HCT116 (cell line): ENCODE measurements around the gene FCHO2. TPM values are rescaled to one million over a fixed set of nuclear protein-coding genes. Genes with fewer than 3 reads are reported as not detected.

Experiments
- ATAC-seq: fragments of 200-7000 bp; cut with Tn5 transposase; 2 replicates; pipeline ENCODE4 v1.9.1; 2020; ENCODE audit warnings: mild to moderate bottlenecking, moderate library complexity
- BruUV-seq: library from RNA; stranded (reverse); fragments of 400-500 nt; replicated peaks from 2 replicates; lab custom pipeline; 2021; lab: Mats Ljungman, UMichigan
- CTCF ChIA-PET: fragments of 300-600 bp; sonication (Branson Sonifier 250); formaldehyde crosslinking; loops from one replicate; lab custom pipeline; 2021; ENCODE audit warnings: antibody characterized with exemption; lab: Charles Lee
- POLR2A ChIA-PET: fragments of 300-600, 350-600 bp; sonication (Branson Sonifier 250); formaldehyde crosslinking; loops from one replicate; lab custom pipeline; 2021; ENCODE audit warnings: antibody characterized with exemption; lab: Charles Lee
- RAD21 ChIA-PET, 2 experiments: fragments of 300-600 bp; sonication (Branson Sonifier 250); formaldehyde crosslinking; loops; one replicate each; lab custom pipeline; 2023; ENCODE audit warnings: low total read pairs in 2 of 2; ENCODE audit not compliant: uncharacterized antibody in 2 of 2, unreplicated experiment in 2 of 2, low non-redundant PET in 1 of 2; lab: Charles Lee
- DNase-seq: peaks from one replicate; pipeline ENCODE4 v3.0.0-alpha.2; 2010; ENCODE audit warnings: low read depth, low spot score
- H2AFZ ChIP-seq: fragments of 200-600 bp; shearing (Covaris generic), sonication (generic); 2 replicates; pipeline ENCODE4 v1.6.1; 2017; ENCODE audit warnings: low read depth, mixed run types, mixed read lengths, antibody characterized with exemption, low read length; ENCODE audit not compliant: poor library complexity, severe bottlenecking
- H3K27ac ChIP-seq: 2 replicates; pipeline ENCODE4 v1.5.1; 2012; ENCODE audit warnings: low read depth, low read length
- H3K27me3 ChIP-seq: fragments of 200-600 bp; sonication (generic); 2 replicates; pipeline ENCODE4 v1.6.1; 2016; ENCODE audit warnings: mixed run types, low read length, mixed read lengths; ENCODE audit not compliant: insufficient read depth
- H3K36me3 ChIP-seq, 2 experiments: fragments of 200-500 bp in 1 of 2; fragments of 200-600 bp in 1 of 2; sonication (Bioruptor generic) in 1 of 2; sonication (generic) in 1 of 2; 2 replicates each; pipeline versions ENCODE4 v1.5.1 to v1.6.1; 2014 to 2016; ENCODE audit warnings: low read length in 2 of 2, inconsistent platforms in 1 of 2, mixed read lengths in 1 of 2, mixed run types in 1 of 2; ENCODE audit not compliant: insufficient read depth in 2 of 2, control insufficient read depth in 1 of 2
- H3K4me1 ChIP-seq, 2 experiments: fragments of 200-600 bp in 1 of 2; sonication (generic) in 1 of 2; 2 replicates each; pipeline versions ENCODE4 v1.5.1 to v1.6.1; 2012 to 2017; ENCODE audit warnings: low read length in 2 of 2, inconsistent platforms in 1 of 2, mild to moderate bottlenecking in 1 of 2, mixed read lengths in 1 of 2, mixed run types in 1 of 2, moderate library complexity in 1 of 2; ENCODE audit not compliant: insufficient read depth in 2 of 2, control insufficient read depth in 1 of 2
- H3K4me2 ChIP-seq: fragments of 200-600 bp; sonication (generic); 2 replicates; pipeline ENCODE4 v1.6.1; 2017; ENCODE audit warnings: mixed run types, low read length, mixed read lengths
- H3K4me3 ChIP-seq, 2 experiments: fragments of 200-600 bp in 1 of 2; sonication (generic) in 1 of 2; replicated peaks in 1 of 2; 2 replicates each; pipeline ENCODE4 v1.5.1; 2011 to 2016; ENCODE audit warnings: low read length in 2 of 2, control low read depth in 1 of 2, low read depth in 1 of 2, mild to moderate bottlenecking in 1 of 2, mixed read lengths in 1 of 2, mixed run types in 1 of 2
- H3K79me2 ChIP-seq: fragments of 200-600 bp; sonication (generic); 2 replicates; pipeline ENCODE4 v1.6.1; 2017; ENCODE audit warnings: mild to moderate bottlenecking, mixed run types, low read length, moderate library complexity, mixed read lengths; ENCODE audit not compliant: insufficient read depth
- H3K9ac ChIP-seq: fragments of 200-600 bp; sonication (generic); 2 replicates; pipeline ENCODE4 v1.6.1; 2016; ENCODE audit warnings: low read length, mixed read lengths
- H3K9me2 ChIP-seq: fragments of 200-600 bp; sonication (generic), shearing (Covaris generic); 2 replicates; pipeline ENCODE4 v1.6.1; 2017; ENCODE audit warnings: mixed run types, mild to moderate bottlenecking, moderate library complexity; ENCODE audit not compliant: insufficient read depth
- H3K9me3 ChIP-seq, 2 experiments: fragments of 200-500 bp in 1 of 2; fragments of 200-600 bp in 1 of 2; sonication (Bioruptor generic) in 1 of 2; sonication (generic) in 1 of 2; 2 replicates each; pipeline ENCODE4 v1.6.1; 2014 to 2017; ENCODE audit warnings: low read length in 2 of 2, mixed read lengths in 2 of 2, inconsistent platforms in 1 of 2, low read depth in 1 of 2, mild to moderate bottlenecking in 1 of 2, mixed run types in 1 of 2, moderate library complexity in 1 of 2; ENCODE audit not compliant: control insufficient read depth in 1 of 2, insufficient read depth in 1 of 2
- H4K20me1 ChIP-seq: fragments of 200-600 bp; sonication (generic), shearing (Covaris generic); 2 replicates; pipeline ENCODE4 v1.6.1; 2017; ENCODE audit warnings: mixed run types, mild to moderate bottlenecking, moderate library complexity; ENCODE audit not compliant: insufficient read depth
- CBX3 ChIP-seq: IDR thresholded peaks from 2 replicates; pipeline ENCODE4 v1.6.1; 2012; ENCODE audit warnings: low read depth
- CEBPB ChIP-seq: IDR thresholded peaks from 2 replicates; pipeline ENCODE4 v1.6.1; 2012; ENCODE audit warnings: low read depth
- EGR1 ChIP-seq: IDR thresholded peaks from 2 replicates; pipeline ENCODE4 v1.6.1; 2012; ENCODE audit warnings: low read depth
- EZH2 ChIP-seq: fragments of 200-600 bp; sonication (generic); IDR thresholded peaks from 2 replicates; pipeline ENCODE4 v1.6.1; 2017; ENCODE audit warnings: antibody characterized with exemption, mixed run types
- JUND ChIP-seq: IDR thresholded peaks from 2 replicates; pipeline ENCODE4 v1.6.1; 2012
- POLR2A ChIP-seq: IDR thresholded peaks from 2 replicates; pipeline ENCODE4 v1.7.0; 2011; ENCODE audit warnings: borderline replicate concordance; ENCODE audit not compliant: insufficient read depth, insufficient read length; ENCODE audit errors: extremely low read depth
- POLR2AphosphoS5 ChIP-seq: IDR thresholded peaks from 2 replicates; pipeline ENCODE4 v1.6.1; 2011; ENCODE audit warnings: mild to moderate bottlenecking, low read depth, low read length, moderate library complexity
- RAD21 ChIP-seq: IDR thresholded peaks from 2 replicates; pipeline ENCODE4 v1.6.1; 2012; ENCODE audit warnings: low read depth, mild to moderate bottlenecking
- SRF ChIP-seq: IDR thresholded peaks from 2 replicates; pipeline ENCODE4 v1.6.1; 2012; ENCODE audit warnings: low read depth
- TCF7L2 ChIP-seq: IDR thresholded peaks from 2 replicates; pipeline ENCODE4 v1.7.0; 2011; ENCODE audit warnings: borderline replicate concordance, inconsistent platforms; ENCODE audit not compliant: insufficient read depth, insufficient read length; ENCODE audit errors: extremely low read depth
- ZBTB33 ChIP-seq: IDR thresholded peaks from 2 replicates; pipeline ENCODE4 v1.6.1; 2011; ENCODE audit warnings: mild to moderate bottlenecking, low read length, moderate library complexity; ENCODE audit not compliant: insufficient replicate concordance; ENCODE audit errors: extremely low read depth
- ZFX ChIP-seq: fragments of 450-650 bp; IDR thresholded peaks from 2 replicates; pipeline ENCODE4 v1.6.1; 2017
- ZNF274 ChIP-seq: fragments of 200-500 bp; sonication (Bioruptor generic); IDR thresholded peaks from 2 replicates; pipeline ENCODE4 v1.6.1; 2014; ENCODE audit warnings: mild to moderate bottlenecking, low read depth, low read length, inconsistent platforms
- intact Hi-C: fragments of 100-400 bp; cut with micrococcal nuclease; formaldehyde crosslinking; loops from 2 replicates; pipeline ENCODE4 v1.10.0; 2022
- total RNA-seq: library from RNA; stranded (reverse); gene quantifications from one replicate; pipeline ENCODE4 v1.2.1, GENCODE V29; 2021; ENCODE audit not compliant: unreplicated experiment
- TF ChIP-seq, protein P1 (sequence below): IDR thresholded peaks from 2 replicates; pipeline ENCODE4 v1.6.1; 2012; ENCODE audit warnings: low read depth

FCHO2 gene
- total RNA-seq, 1 experiment from 2014 or later, result 18.7 TPM

- RAD21 ChIA-PET, result no interaction called here
- no peak overlapping the region for H3K9ac ChIP-seq
- no peaks in the 10 kb centered on the region for H3K9me2 ChIP-seq
- no peak overlapping the region for H2AFZ ChIP-seq
- no TSS peak for BruUV-seq
- H3K4me2 ChIP-seq, result no peak overlapping the region
- H3K27ac ChIP-seq, result no peak overlapping the region
- CTCF ChIA-PET, result interaction anchor here (1.1 kb wide), 1 partner anchor 77 kb away, joined by 3 read pairs; no protein-coding TSS in a partner anchor
- no peaks in the 10 kb centered on the region for H3K9me3 ChIP-seq
- DNase-seq (no peak), ATAC-seq (no peak)
- TF ChIP-seq POLR2A, result no peak
- TF ChIP-seq ZNF274, result no peak
- TF ChIP-seq ZFX, result no peak
- TF ChIP-seq EZH2, result no peak
- TF ChIP-seq POLR2AphosphoS5, result no peak
- no peak for TF ChIP-seq ZBTB33
- TF ChIP-seq RAD21, result no peak
- no peak for TF ChIP-seq JUND
- no peak for TF ChIP-seq CBX3
- TF ChIP-seq EGR1, result no peak
- TF ChIP-seq, protein P1, sequence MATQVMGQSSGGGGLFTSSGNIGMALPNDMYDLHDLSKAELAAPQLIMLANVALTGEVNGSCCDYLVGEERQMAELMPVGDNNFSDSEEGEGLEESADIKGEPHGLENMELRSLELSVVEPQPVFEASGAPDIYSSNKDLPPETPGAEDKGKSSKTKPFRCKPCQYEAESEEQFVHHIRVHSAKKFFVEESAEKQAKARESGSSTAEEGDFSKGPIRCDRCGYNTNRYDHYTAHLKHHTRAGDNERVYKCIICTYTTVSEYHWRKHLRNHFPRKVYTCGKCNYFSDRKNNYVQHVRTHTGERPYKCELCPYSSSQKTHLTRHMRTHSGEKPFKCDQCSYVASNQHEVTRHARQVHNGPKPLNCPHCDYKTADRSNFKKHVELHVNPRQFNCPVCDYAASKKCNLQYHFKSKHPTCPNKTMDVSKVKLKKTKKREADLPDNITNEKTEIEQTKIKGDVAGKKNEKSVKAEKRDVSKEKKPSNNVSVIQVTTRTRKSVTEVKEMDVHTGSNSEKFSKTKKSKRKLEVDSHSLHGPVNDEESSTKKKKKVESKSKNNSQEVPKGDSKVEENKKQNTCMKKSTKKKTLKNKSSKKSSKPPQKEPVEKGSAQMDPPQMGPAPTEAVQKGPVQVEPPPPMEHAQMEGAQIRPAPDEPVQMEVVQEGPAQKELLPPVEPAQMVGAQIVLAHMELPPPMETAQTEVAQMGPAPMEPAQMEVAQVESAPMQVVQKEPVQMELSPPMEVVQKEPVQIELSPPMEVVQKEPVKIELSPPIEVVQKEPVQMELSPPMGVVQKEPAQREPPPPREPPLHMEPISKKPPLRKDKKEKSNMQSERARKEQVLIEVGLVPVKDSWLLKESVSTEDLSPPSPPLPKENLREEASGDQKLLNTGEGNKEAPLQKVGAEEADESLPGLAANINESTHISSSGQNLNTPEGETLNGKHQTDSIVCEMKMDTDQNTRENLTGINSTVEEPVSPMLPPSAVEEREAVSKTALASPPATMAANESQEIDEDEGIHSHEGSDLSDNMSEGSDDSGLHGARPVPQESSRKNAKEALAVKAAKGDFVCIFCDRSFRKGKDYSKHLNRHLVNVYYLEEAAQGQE, result no peak
- TF ChIP-seq SRF, result no peak
- TF ChIP-seq TCF7L2, result no peak
- no peak for TF ChIP-seq CEBPB
- no peaks in the 10 kb centered on the region for H3K36me3 ChIP-seq
- no peaks in the 10 kb centered on the region for H3K79me2 ChIP-seq
- no peaks in the 10 kb centered on the region for H3K27me3 ChIP-seq
- no peaks in the 10 kb centered on the region for H4K20me1 ChIP-seq
- H3K4me3 ChIP-seq, result no peak overlapping the region
- POLR2A ChIA-PET, result no interaction called here
- intact Hi-C loops, result no loop called here
- H3K4me1 ChIP-seq, result no peaks in the 10 kb centered on the region
Measured at GRCh38 chr5:73005886-73006285, 50.0 kb downstream of the FCHO2 start.
